ENCODE data around the gene IRF3.

The IRF3 gene

DNA sequence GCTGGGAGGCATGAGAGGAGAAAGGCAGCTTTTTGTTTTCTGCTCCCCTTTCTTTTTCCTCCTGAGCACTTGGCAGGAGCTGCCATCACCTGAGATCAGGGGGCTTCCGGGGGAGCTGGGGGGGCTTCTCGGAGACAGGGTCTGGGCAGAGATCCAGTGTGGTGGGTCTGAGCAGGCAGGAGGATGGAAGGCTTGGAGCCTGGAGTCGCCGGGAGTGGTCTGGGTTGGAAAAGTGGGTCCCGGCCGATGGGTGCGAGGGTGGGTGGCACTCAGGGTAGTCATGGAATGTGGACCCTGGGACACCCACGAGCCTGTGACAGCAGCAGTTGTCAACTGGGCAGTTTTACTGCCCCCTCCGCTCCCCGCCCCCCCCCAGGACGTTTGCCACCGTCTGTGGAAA, 21.5 kb upstream of the IRF3 start:
- DNase-seq: no peak

DNA sequence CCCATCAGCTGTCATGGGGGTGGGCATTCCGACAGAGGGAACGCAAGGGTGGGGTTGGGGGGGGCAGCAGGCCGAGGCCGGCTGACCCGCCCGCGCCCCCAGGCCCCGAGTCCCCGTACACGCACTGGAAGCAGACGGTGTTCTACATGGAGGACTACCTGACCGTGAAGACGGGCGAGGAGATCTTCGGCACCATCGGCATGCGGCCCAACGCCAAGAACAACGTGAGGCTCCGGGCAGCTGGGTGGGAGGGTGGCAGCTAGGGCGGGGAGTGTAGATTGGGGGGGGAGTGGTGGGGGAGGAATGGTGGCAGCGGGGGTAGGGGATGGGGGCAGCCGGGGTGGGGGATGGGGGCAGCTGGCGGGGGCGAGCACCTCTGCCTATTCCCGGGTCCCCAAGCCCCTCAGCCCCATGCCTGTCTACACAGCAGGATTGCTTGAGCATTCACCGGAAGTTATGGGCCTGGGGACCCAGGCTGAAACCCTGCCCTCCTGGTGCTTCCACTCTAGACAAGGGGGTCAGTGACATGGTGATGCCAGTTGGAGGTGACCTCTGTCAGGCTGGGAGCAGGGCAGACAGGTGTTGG, 20.9 kb upstream of the IRF3 start:
- no peak for DNase-seq

DNA sequence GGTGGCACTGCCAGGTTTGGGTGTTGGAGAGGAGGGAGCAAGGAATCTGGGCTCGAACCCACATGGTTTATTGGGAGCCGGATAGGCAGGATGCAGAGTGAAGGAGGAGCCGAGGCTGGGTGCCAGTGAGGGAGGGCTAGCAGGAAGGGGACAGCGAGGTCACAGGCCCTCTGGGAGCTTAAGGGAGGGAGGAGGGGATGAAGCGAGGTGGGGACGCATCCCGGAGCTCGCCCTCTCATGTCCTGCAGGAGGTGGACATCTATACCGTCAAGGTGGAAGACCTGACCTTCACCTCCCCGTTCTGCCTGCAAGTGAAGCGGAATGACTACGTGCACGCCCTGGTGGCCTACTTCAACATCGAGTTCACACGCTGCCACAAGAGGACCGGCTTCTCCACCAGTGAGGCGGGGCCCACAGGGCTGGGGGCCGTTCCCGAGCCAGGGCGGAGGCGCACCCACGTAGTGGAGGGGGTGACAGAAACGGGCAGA, 20.2 kb upstream of the IRF3 start:
- DNase-seq: no peak

DNA sequence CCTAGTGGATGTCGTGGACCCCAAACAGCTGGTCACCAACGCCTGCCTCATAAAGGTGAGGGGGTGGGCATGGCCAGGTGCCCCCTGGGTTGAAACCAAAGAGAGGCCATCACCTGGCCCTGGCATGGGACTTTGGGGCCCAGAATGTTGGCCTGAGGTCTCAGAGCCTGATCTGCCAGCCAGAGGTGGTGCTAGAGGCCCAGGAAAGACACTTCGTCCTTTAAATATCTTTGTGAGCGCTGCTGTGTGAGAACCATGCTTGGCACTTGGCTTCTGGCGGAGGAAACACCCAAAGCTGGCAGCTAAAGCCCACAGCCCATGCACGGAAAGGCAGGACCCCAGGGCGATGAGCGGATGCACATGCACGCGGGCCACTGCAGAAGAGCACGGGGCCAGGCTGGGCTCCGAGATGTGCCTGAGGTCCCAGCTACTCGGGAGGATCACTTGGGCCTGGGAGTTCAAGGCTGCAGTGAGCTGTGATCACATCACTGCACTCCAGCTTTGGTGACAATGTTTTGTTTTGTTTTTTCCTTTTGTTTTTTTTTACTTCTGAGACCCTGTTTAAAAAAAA, 19.4 kb upstream of the IRF3 start:
- DNase-seq: no peak

DNA sequence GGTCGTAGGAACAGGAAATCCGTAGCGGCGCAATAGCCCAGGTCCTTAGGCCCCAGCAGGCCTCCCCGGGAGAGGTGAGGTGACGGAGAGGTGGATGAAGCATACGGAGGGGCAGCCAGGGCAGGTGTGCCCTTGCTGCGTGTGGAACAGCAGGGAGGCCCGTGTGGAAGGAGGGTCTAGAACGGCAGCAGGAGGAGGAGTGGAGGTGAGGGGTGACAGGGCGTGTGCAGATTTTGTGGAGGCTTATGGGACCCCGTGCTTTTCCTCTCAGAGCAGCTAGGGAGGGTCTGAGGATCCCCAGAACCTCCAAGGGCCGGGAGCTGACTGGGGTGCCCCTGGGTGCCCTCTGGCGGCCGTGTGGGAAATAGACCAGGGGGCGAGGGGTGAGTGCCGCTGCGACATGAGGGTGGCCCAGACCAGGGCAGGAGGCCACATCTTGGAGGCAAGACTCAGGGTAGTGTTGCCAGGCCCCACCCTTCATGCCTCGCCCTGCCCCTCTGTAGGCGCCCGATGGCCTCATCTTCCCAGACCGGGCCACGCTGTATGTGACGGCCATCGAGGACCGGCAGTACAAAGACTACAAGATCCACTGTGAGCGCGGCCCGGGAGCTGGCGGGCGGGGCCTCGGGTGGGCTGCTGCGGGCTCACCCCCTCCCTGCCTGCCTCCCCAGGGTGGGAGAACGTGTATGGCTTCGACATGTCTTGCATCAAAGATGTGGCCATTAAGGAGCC, 18.8 kb upstream of the IRF3 start:
- peak; percentile 38 for DNase-seq

DNA sequence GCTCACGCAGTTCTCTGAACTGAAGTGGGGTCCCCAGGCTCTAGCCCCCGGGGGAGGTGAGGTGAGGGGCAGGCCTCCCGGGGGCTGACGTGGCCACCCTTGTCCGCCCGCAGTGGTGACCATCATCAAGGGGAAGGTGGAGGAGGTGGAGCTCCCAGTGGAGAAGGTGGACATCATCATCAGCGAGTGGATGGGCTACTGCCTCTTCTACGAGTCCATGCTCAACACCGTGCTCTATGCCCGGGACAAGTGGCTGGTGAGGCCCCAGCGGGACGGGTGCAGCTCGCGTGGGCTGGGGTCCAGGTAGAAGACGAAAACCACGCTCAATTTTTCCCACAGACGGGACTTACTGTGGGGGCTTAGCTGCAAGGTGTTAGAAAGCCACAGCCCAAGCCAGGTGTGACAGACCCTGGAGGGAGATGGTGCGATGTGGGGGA, 18.2 kb upstream of the IRF3 start:
- DNase-seq: no peak

DNA sequence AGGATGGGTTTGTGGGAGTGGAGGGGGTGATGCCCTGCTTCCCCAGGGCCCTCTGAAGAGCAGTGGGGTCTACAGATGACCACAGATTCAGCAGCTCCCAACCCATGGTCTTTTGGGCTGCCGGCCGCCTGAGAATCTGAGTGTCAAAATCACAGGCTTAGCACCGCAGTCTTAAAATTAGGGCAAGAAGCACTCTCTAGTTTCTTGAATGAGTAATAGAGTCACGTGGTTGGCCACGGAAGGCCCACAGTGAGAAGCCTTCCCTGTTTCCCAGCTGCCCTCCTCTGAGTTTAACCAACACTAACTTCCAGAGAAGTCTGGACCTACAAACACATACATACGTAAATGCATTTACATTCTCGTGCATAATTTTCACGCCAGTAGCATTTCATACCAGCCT, 16.6 kb upstream of the IRF3 start:
- DNase-seq: no peak

DNA sequence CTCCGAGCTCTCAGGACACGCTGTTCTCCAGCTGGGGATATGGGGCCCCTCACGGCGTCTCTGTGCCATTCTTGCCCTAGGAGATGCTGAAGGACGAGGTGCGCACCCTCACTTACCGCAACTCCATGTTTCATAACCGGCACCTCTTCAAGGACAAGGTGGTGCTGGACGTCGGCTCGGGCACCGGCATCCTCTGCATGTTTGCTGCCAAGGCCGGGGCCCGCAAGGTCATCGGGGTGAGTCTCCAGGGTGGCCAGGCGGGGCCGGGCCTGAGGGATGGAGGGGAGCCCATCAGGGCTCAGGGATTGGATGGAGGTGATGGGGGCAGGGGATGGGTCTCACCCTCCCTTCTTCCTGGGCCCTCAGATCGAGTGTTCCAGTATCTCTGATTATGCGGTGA, 16.2 kb upstream of the IRF3 start:
- DNase-seq: no peak

DNA sequence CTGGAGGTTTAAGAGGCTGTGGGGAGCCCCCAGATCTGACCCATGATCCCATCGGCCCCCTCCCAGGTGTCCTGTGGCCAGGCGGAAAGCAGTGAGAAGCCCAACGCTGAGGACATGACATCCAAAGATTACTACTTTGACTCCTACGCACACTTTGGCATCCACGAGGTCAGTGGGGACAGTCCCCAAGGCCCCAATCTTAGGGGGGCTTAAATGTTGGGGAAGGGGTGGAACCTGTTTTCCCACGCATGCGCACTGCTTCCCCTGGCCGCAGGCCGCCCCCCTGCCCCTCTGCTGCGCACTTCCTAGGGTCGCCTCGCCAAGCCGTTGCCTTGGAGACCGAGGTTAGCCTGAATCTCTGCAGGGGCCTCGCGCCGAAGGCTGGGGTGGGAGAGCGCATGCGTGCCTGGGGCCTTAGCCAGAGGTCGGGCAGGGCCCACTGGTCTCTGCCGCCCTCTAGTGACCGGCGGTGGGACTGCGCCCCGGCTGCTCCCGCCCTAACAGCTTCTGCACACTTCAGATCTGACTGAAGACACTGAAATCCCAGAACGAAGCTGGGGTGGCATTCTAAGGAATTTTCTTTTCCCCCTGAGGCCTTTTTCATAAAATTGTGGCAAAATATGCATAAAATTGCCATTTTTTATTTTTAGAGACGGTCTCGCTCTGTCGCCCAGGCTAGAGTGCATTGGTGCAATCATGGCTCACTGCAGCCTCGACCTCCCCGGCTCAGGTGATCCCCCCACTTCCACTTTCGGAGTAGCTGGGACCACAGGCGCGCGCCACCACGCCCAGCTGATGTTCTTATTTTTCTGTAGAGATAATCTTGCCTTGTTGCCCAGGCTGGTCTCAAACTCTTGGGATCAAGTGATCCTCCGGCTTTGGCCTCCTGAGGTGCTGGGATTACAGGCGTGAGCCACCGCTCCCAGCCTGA, 15.0 kb upstream of the IRF3 start:
- peak; percentile 94 for DNase-seq

DNA sequence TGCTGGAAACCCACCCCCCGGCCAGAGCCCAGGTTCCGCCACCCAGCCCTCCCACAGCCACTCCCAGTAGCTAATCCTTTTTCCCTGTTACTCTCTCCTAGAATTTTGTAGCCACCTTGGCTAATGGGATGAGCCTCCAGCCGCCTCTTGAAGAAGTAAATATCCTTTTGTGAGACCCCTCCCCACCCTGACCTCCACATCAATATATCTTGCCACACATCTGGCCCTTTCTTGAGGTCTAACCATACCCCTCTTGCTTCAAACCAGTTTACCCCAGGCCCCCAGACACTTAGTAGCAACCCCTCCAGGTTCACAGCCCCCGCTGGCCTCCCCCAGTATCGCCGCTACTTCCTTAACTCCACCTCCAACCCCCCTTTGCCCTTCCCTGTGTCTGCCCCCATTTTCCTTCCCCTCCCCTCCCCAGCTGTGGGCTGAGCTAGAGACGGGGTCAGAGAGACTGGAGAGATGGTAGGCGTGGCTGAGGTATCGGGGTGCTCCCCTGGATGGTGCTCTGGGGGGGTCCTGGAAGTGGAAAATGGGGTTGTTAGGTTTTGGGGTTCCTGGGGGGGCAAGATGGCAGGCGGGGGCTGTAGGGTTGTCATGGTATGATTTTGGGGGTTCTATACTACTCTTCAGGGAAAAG, 14.2 kb upstream of the IRF3 start:
- no peak for DNase-seq

DNA sequence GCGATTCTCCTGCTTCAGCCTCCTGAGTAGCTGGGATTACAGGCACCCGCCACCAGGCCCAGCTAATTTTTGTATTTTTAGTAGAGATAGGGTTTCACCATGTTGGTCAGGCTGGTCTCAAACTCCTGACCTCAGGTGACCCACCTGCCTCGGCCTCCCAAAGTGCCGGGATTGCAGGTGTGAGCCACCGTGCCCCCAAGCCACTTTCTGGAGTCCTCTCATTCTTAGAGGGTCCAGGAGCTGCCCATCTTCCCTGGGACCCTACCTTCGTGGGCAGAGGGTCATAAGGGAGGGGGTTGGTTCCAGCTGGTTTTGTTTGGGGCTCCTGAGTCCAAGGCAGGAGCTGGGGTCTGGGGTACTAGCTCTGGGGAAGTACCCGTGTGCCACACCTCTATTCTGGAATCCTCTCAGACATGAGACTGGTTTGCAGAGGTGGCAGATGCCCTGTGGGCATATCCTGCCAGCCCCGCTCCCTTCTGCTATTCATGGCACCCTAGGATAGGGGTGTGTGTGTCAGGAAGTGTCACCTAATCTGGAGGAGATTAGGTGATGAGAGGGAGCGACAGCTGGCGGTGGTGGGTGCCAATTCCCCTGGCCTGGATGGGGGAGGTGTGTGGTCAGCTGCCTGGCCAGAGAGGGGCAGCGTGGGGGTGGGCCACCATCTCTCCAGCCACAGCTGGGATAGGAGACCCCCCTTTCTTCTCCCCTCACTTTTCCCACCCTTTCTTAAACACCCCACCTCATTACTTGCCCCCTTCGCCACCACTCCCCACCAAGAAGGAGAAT, 13.5 kb upstream of the IRF3 start:
- no peak for DNase-seq

DNA sequence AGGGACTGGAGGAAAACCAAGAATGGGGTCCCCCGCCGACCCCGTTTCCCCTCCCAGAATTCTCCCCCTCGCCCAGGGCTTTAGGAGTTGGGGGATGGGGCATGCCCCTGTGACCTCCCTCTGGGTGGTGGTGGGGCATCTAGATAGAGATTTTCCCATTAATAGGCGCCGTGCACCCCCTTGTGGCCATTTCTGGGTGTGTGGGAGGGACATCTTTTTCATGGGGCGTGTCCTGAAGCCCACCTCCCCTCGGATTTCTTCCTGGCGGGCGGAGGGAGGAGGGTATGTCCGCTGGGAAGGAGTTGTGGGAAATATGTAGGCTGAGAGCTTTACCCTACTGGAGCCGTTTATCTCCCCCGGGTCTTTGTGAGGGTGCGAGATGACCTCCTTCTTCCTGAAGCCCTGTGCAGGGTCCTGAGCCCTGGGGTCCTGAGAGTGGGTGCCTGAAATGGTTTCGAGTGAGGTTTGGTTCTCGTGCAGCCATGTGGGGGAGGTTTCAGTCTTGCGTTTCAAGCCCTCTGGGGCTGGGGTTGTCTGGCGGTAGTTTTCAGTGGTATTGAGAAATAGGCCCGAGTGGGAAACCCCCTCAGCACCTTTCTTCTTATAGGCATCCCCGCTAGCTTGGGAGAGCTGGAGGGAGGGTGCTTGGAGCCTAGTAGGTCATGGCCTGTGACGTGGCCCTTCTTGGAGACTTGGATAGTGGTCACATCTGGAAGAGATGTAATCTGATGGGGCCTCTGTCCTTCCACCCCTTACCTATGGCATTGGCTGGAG, 12.4 kb upstream of the IRF3 start:
- peak; percentile 82 for DNase-seq

DNA sequence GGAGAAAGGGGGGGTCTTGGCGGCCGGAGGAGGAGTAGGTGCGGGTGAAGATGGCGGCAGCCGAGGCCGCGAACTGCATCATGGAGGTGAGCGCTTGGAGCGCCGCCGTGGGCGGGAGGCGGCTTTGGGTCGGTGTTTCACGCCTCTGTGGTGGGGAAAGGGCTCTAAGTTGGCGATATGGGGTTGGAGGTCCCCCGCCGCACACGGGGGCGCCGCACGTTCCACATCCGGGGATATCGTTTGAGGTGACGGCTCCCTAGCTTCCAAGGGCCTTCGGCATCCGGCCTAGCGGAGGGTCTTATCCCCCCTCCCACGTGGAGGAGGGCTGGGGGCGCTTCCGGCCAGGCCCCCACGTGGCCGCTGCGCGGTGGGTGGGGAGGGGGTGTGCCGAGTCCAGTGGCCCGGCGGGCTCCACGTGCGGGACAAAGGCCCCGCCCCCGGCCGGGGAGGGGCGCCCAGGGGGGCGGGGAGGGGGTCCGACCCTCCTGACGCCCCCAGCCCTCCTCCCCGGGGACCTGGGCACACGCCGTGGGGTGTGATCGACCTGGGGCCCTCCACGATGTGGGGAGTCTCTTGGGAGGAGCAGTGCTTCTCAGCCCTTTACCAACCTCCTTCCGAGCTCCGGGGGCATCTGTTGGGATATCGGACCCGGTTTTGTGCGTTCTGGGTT, 11.7 kb upstream of the IRF3 start, which contains the start of gene PRMT1:
Gene PRMT1 (plus strand): TSS at position 41 of the 670 bp plus-strand sequence. CDS start 10 bp downstream, at position 51.
- no peak for DNase-seq

DNA sequence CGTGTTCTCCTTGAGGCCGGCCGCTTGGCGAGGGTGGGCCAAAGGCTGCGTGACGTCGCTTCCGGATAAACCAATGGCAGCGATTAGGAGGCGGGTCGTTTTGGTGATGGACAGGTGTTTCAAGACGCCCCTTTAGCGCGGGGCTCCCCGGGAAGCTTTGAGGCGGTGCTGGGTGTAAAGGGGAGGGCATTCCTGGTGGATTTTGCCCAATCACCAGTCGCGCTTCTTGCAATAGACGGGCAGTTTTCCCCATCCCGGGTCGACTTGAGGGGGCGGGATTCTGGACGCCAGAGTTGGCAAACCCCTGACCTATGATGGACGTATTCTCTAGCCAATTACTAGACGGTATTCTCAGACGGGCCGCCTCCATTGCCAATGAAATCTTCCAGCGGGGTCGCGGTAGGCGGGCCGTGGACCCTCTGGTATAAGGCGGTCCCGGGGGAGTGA, 11.2 kb upstream of the IRF3 start:
- peak; percentile 99 for DNase-seq

DNA sequence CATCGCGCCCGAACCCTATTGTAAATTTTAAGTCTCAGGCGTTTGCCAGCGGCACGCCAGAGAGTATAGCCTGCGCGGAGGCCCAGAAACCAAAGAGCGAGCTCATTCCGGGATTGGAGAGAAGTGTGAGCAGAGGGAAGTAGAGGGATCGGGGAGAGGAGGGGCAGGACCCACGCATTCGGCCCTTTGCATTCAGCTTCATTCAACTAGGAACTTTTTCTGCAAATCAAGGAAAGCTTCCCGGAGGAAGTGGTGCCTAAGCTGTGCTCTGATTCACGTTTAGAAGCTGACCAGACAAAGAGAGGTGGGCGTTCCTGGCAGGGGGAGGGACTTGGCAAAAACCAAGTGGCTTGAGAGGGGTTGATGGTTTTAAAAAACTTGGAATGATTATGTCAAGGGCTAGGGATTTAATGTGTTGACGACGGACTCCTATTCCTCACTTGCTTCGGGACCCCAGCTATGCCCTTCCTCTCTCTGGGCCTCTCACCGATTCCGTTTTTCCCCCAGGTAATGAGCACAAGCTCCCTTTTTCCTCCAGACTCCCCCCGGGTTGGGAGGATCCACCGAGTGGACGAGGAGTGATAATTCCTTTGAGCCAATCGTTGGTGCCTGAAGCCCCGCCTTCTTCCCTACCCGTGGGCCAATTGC, 10.6 kb upstream of the IRF3 start:
- peak; percentile 82 for DNase-seq

DNA sequence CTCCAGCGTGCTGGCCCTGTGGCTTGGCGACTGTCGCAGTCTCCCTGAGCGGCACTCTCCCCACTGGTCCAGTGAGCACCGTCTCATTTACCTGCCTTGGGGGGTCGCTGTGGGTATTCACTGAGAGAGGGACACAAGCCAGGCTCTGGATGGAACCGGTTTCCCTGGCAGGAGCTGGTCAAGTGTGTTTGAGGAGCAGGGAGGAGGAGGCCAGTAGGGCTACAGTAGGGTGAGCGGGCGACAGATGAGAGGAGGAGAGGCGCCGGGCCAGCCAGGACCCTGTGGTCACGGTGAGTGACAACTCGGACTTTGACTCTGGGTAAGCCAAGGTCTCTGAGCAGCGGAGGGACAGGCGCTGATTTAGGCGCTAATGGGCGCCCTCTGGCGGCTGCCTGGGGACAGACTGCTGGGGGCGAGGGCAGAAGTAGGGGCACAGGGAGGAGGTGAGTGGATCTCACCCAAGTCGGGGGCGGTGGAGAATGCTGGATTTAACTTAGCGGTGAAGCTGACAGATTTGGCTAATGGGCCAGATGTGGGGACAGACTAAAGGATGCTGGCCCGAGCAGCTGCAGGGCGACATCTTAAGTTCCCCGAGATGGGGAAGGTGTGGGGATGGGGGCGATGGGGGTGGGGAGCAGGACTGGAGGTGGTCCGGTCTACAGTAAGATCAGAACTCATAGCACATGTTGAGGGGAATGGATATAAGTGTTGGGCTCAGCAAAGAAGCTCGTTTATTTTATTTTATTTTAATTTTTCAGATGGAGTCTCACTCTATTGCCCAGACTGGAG, 6.7 kb upstream of the IRF3 start:
- peak; percentile 82 for DNase-seq

DNA sequence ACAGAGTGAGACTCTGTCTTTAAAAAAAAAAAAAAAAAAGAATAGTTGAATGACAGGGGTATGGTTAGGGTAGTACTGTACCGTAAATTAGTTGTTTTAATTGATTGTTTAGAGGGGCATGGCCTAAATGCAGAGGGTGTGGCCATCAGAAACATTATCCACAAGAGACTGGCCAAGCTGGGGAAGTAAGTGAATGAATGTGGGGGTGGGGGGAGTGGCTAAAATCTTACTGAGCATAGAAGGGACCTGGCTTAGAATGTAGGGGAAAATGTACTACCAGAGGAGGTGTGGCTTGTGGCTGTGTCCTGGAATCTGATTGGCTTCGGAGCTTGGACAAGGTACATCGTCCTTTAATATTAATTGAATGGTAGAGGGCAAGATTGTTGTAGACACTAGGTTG, 3.9 kb upstream of the IRF3 start:
- no peak for DNase-seq

DNA sequence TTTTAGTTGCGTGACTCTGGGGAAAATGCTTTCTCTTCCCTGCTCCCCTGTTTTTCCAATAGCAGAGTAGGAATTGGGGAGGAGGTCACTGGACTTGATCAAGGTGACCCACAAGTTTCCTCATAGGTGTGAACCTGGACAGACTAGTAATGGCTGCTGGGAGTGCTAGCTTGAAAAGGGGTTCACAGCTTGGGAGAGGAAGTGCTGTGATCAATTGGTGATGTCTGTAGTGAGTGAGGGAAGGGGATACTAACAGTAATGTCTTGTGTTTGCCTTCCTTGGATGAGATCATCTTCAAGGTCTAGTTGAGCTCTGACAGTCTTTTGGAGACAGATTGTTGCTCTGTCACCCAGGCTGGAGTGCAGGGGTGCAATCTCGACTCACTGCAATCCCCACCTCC, 1.8 kb upstream of the IRF3 start:
- no peak for DNase-seq

DNA sequence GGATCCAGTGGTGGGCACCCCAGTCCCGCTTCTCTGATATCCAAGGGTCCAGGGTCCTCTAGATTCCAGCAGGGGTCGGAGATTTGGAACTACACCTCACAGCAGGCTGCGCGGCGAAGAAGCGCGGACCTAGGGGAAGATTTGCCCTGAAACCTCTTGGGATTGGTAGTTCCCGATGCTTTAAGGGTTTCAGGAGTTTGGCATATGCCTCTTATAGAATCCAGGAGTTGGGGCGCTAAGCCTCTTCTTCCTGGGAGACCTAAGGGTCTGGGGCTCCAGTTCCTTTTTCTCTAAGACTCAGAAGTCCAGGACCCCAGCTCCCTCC, 425 bp upstream of the IRF3 start:
- no peak for DNase-seq
